ENCODE measurements around the gene TRERF1.

GRCh38 chr6:42426191-42426590 lies 25.5 kb downstream of the TRERF1 start:
- no peak for TF ChIP-seq RAD21 (IDR thresholded peaks at IDR 0.05; ENCODE audit: low read length)
- no peak for TF ChIP-seq POLR2AphosphoS5 (IDR thresholded peaks at IDR 0.05; ENCODE audit: low read depth, low read length)
- no peak for TF ChIP-seq CTCF (IDR thresholded peaks at IDR 0.05)
- no peak for TF ChIP-seq EP300 (IDR thresholded peaks at IDR 0.05; ENCODE audit: borderline replicate concordance in 1 of 2, low read depth in 1 of 2, low read length in 1 of 2)
- TF ChIP-seq TAF1 (IDR thresholded peaks at IDR 0.05; ENCODE audit: borderline replicate concordance, low read depth, low read length): no peak
- TF ChIP-seq MAX (IDR thresholded peaks at IDR 0.05; ENCODE audit: low read depth): no peak
- TF ChIP-seq EZH2phosphoT487 (IDR thresholded peaks at IDR 0.05; ENCODE audit: borderline replicate concordance, low read depth): no peak
- no peak for TF ChIP-seq NRF1 (IDR thresholded peaks at IDR 0.05; ENCODE audit: low read depth, low read length)
- TF ChIP-seq REST (IDR thresholded peaks at IDR 0.05; ENCODE audit: low read depth, low read length): no peak
- no peak for TF ChIP-seq GATA2 (CRISPR knock-in tag; IDR thresholded peaks at IDR 0.05)

Measured in SK-N-SH (cell line).